Fibroblast of villous mesenchyme (primary cell): ENCODE results near the gene AK8. TPM values are rescaled to one million over a fixed set of nuclear protein-coding genes. Genes with fewer than 3 reads are reported as not detected.

Experiments
- DNase-seq: peaks from one replicate; pipeline ENCODE4 v3.0.0-alpha.2; 2010; ENCODE audit warnings: low read depth
- H3K4me3 ChIP-seq: 2 replicates; pipeline ENCODE4 v1.5.1; 2011; ENCODE audit warnings: low read depth, mild to moderate bottlenecking, low read length
- total RNA-seq: library from RNA; depleted of rRNA; stranded (reverse); fragments of >200 nt; gene quantifications from 2 replicates; pipeline ENCODE4 v1.2.3, GENCODE V29; 2012
- TF ChIP-seq, protein P1 (sequence below): IDR thresholded peaks from 2 replicates; pipeline ENCODE4 v1.5.1; 2012; ENCODE audit warnings: low read depth, mild to moderate bottlenecking, low read length; ENCODE audit not compliant: insufficient read depth

AK8 gene
- total RNA-seq, 1 donor, result not detected

DNA sequence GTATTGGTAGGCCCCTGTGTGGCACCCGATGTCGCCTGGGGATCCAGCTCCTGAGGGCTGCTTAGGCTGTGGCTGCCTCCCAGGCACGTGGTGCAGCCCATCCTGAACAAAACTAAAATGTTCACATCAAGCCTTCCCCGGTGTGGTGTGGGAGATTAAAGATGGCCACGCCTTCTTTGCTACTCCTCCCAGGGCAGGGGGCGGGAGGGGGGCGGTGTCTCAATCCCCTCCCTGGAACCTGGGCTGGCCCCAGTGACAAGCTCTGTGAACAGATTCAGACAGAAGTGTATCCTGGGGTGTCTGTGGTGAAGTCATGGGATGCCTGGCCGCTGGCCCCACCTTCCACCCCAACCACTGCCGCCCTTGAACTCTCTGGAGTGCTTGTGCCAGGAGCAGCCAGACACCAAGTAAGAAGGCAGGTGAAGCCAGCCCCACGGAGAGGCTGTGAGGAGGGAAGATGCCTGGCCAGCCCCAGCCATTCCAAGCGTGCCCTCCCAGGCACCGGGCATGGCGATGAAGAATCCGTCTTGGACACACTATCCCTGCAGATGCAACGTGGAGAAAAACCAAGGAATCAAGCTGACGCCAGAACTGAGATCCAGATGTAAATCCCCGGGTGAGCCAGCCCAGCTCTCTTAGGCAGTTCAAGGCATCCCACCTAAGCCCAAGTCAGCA is 75.8 kb downstream of the AK8 start:
- DNase-seq, result no peak
- TF ChIP-seq, protein P1, sequence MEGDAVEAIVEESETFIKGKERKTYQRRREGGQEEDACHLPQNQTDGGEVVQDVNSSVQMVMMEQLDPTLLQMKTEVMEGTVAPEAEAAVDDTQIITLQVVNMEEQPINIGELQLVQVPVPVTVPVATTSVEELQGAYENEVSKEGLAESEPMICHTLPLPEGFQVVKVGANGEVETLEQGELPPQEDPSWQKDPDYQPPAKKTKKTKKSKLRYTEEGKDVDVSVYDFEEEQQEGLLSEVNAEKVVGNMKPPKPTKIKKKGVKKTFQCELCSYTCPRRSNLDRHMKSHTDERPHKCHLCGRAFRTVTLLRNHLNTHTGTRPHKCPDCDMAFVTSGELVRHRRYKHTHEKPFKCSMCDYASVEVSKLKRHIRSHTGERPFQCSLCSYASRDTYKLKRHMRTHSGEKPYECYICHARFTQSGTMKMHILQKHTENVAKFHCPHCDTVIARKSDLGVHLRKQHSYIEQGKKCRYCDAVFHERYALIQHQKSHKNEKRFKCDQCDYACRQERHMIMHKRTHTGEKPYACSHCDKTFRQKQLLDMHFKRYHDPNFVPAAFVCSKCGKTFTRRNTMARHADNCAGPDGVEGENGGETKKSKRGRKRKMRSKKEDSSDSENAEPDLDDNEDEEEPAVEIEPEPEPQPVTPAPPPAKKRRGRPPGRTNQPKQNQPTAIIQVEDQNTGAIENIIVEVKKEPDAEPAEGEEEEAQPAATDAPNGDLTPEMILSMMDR, result no peak

DNA sequence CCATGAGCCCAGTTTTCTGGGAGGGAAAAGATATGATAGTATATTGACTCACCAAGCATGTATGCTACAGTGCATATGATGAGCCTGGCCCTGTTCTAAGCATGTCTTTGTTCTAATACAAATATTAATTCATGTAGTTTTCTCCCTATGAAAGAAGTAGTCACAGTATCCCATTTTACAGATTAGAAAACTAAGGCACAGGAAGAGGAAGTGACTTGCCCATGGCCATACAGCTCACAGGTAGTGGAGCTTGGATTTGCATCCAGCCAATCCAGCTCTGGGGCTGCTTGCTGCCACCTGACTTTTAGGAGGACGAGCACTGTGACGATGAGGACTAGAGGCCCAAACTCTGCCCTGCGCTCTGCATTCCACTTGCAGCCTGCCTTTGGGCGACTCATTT is 76.4 kb downstream of the AK8 start:
- TF ChIP-seq, protein P1, result no peak
- DNase-seq, result no peak
- no peak overlapping the region for H3K4me3 ChIP-seq

More for the DNA sequence above, 75.8 kb downstream of the AK8 start:
- H3K4me3 ChIP-seq, result no peak overlapping the region

DNA sequence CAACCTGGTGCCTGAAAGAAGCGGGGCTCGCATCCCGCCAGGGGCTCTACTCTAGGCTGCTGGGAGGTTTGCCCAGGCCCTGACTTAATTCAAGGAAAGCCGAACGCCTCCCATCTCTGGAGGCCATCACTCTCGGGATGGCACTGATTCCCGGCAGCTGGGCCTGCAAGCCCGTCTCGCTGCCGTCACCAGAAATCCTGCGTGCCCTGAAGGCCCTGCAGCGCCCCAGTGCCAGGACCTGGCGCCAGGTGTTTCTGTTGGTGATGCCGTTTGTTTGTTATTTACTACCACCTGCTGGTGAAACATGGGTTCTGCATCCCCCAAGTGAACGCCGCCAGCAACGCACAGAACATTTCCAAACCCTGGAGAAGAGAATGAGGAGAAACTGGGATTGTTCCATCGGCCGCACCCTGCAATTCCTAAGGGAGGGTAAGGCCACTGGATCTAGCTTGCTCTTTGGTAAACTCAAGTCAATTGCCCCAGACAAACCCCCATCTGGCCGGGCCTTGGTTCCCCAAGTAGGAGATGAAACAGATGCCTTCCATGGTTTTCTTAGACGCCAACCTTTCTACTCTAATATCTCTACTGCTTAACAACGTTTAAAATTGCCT is 77.9 kb downstream of the AK8 start:
- H3K4me3 ChIP-seq, result no peak overlapping the region
- TF ChIP-seq, protein P1, result peak; percentile 87
- peak; percentile 65 for DNase-seq

DNA sequence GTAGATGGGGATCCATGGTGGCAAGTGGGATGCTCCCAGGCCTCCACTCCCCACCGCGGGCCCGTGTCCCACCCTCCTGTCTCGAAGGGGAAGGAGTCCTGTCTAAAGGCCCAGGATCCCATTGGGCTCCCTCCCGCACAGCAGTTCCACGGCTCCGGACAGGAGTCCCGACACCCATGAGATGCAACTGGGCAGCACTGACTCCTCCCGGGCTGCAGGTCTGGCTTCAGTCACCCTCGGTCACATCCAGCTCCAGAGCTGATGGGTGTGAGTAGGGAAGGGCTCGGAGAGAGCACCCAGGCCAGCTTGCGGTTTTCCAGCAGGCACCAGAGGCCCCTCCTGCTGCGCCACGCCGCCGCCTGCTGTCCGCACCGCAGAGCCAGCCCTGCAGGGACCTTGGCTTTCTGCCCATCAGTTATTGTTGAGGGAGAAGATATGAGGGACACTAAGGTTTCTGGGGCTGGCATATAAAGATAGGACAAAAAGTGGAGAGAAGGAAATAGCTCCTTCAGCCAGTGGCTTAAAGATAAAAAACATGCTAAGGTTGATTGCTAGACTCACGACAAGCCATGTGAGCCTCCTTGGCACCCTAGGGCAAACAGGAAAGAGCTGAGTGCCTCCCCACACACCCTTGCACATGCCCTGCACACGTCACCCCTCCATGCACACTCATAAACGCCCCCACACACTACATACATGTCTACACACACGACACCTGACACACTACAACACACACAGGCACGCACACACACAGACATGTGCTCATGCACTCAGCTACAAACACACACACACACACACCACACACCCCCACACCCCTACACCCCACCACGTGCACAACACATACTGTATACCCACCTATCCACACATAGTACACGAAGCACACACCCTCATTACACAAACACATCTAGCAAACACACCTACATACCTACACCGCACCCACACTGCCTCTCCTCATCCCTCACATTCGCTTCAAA is 79.0 kb downstream of the AK8 start:
- DNase-seq, result peak; percentile 36
- TF ChIP-seq, protein P1, result peak; percentile 27
- H3K4me3 ChIP-seq, result no peak overlapping the region

DNA sequence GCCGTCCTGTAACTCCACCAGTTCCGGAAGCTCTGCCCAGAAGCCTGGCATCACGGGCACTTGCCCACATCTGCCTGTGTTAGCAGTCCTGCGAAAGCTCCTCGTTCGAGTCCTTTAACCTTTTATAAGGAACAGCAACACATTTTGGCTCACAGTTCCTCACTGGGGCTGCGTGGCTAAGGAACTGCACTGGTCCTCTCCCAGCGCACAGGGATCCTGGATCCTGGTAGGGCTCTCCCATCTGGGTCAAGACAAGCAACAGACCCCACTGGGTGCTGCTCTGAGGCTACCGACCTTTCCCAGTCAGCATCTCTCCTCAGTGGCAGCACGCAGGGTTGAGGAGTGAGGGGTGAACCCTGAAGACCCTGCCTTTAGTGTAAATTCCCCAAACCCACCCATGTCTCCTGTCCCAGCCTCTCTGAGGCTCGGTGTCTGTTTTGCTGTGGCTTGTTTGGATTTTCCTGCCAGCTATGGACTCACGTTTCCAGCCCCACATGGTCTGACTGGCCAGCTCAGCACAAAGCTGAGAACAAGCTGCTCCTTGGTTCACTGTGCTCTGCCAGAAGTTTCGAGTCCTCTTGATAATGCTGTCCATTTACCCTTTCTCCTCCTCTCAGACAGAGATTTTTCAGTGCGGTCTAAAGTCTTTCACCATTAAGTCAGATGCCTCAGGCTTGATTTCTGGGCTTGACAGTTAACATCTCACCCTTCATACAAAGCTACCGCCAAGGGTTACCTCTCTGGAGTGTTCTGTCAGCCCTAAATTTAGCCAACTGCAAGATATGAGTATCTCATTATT is 80.0 kb downstream of the AK8 start:
- no peak overlapping the region for H3K4me3 ChIP-seq
- TF ChIP-seq, protein P1, result no peak
- DNase-seq, result peak; percentile 12
